Activated CD4-positive, alpha-beta T cell treated with anti-CD3 and anti-CD28 coated beads, Interleukin-2, amount 10 ng/mL, durations not matched to agents 24 days and 14 days (primary cell): ENCODE results near the gene WDR3. TPM values are rescaled to one million over a fixed set of nuclear protein-coding genes. Genes with fewer than 3 reads are reported as not detected.

Source experiments
- DNase-seq: peaks from one replicate; pipeline ENCODE4 v3.0.0; 2022
- H3K27ac Mint-ChIP-seq: one replicate; pipeline ENCODE4 v1.8.0; 2022; ENCODE audit warnings: mild to moderate bottlenecking, mixed read lengths
- H3K27me3 Mint-ChIP-seq: one replicate; pipeline ENCODE4 v1.8.0; 2022; ENCODE audit warnings: mixed read lengths
- H3K36me3 Mint-ChIP-seq: one replicate; pipeline ENCODE4 v1.8.0; 2022; ENCODE audit warnings: low read depth, mild to moderate bottlenecking, mixed read lengths
- H3K4me1 Mint-ChIP-seq: one replicate; pipeline ENCODE4 v1.8.0; 2021; ENCODE audit warnings: mixed read lengths
- H3K4me3 Mint-ChIP-seq: one replicate; pipeline ENCODE4 v1.8.0; 2022; ENCODE audit warnings: mild to moderate bottlenecking, moderate library complexity, mixed read lengths
- H3K9me3 Mint-ChIP-seq: one replicate; pipeline ENCODE4 v1.8.0; 2021; ENCODE audit warnings: mixed read lengths
- intact Hi-C: fragments of 100-400 bp; cut with micrococcal nuclease; formaldehyde crosslinking; loops from one replicate; pipeline ENCODE4 v1.15.1; 2023
- total RNA-seq: library from RNA; stranded (reverse); gene quantifications from 2 replicates; pipeline ENCODE4 v1.2.3, GENCODE V29; 2022

Gene WDR3
- total RNA-seq = 79.8 and 81.7 TPM in 2 replicates

- peaks cover 23% of the 10 kb centered on the region for H3K36me3 Mint-ChIP-seq
- H3K9me3 Mint-ChIP-seq = no peaks in the 10 kb centered on the region
- peak within 1 kb of the TSS; percentile 98 for H3K4me3 Mint-ChIP-seq
- peaks cover 2% of the 10 kb centered on the region for H3K27me3 Mint-ChIP-seq
- peak within 1 kb of the TSS; percentile 95 for H3K27ac Mint-ChIP-seq
- intact Hi-C loops = loop anchor here (1.0 kb wide), 2 partner anchors 324 to 562 kb away; partner anchors contain the start of gene MAN1A2
- H3K4me1 Mint-ChIP-seq = peaks cover 36% of the 10 kb centered on the region
- peak; percentile 99 for DNase-seq
Observed at GRCh38 chr1:117929343-117930172, at the start of gene WDR3, which contains the start of gene GDAP2. Gene WDR3 (plus strand): TSS chr1:117929739. CDS start chr1:117933320, 3,581 bp downstream. Gene GDAP2 (minus strand): TSS chr1:117929621. CDS start chr1:117920357, 9,264 bp downstream.

- intact Hi-C loops = no loop called here
- no peak overlapping the region for H3K27ac Mint-ChIP-seq
- no peak overlapping the region for H3K4me3 Mint-ChIP-seq
- peaks cover 4% of the 10 kb centered on the region for H3K4me1 Mint-ChIP-seq
- H3K27me3 Mint-ChIP-seq = no peaks in the 10 kb centered on the region
- no peak for DNase-seq
- H3K9me3 Mint-ChIP-seq = no peaks in the 10 kb centered on the region
- H3K36me3 Mint-ChIP-seq = peaks cover 21% of the 10 kb centered on the region
Observed at GRCh38 chr1:117883616-117884015, 45.9 kb upstream of the WDR3 start.

GRCh38 chr1:117886101-117886795, 43.3 kb upstream of the WDR3 start:
- DNase-seq = no peak
- H3K9me3 Mint-ChIP-seq = no peaks in the 10 kb centered on the region
- peaks cover 15% of the 10 kb centered on the region for H3K36me3 Mint-ChIP-seq
- intact Hi-C loops = no loop called here
- H3K27ac Mint-ChIP-seq = no peak overlapping the region
- peaks cover 4% of the 10 kb centered on the region for H3K4me1 Mint-ChIP-seq
- no peaks in the 10 kb centered on the region for H3K27me3 Mint-ChIP-seq
- no peak overlapping the region for H3K4me3 Mint-ChIP-seq

- intact Hi-C loops = loop anchor here (10.0 kb wide), 1 partner anchor 216 kb away; no protein-coding TSS in a partner anchor
- H3K9me3 Mint-ChIP-seq = no peaks in the 10 kb centered on the region
- H3K27ac Mint-ChIP-seq = no peak overlapping the region
Observed at GRCh38 chr1:117890452-117890851, 39.1 kb upstream of the WDR3 start.

GRCh38 chr1:117892512-117892911, 37.0 kb upstream of the WDR3 start:
- Mint-ChIP-seq H3K9me3 (no peaks in the 10 kb centered on the region), H3K27ac (no peak overlapping the region), H3K4me1 (no peaks in the 10 kb centered on the region), H3K36me3 (peaks cover 23% of the 10 kb centered on the region), H3K27me3 (no peaks in the 10 kb centered on the region), H3K4me3 (no peak overlapping the region)
- intact Hi-C loops = loop anchor here (10.0 kb wide), 1 partner anchor 218 kb away; no protein-coding TSS in a partner anchor
- no peak for DNase-seq

More at GRCh38 chr1:117890452-117890851, 39.1 kb upstream of the WDR3 start:
- H3K4me3 Mint-ChIP-seq = no peak overlapping the region
- DNase-seq = no peak
- H3K4me1 Mint-ChIP-seq = peaks cover 4% of the 10 kb centered on the region
- peaks cover 20% of the 10 kb centered on the region for H3K36me3 Mint-ChIP-seq
- H3K27me3 Mint-ChIP-seq = no peaks in the 10 kb centered on the region

GRCh38 chr1:117894078-117894477, 35.5 kb upstream of the WDR3 start:
- Mint-ChIP-seq H3K27ac (no peak overlapping the region), H3K36me3 (peaks cover 27% of the 10 kb centered on the region), H3K4me1 (no peaks in the 10 kb centered on the region), H3K9me3 (no peaks in the 10 kb centered on the region), H3K4me3 (no peak overlapping the region), H3K27me3 (no peaks in the 10 kb centered on the region)
- no peak for DNase-seq
- intact Hi-C loops = loop anchor here (2.0 to 10.0 kb wide), 2 partner anchors 219 to 381 kb away; no protein-coding TSS in a partner anchor

- Mint-ChIP-seq H3K27ac (no peak overlapping the region), H3K36me3 (peaks cover 26% of the 10 kb centered on the region), H3K4me3 (no peak overlapping the region), H3K4me1 (no peaks in the 10 kb centered on the region), H3K9me3 (no peaks in the 10 kb centered on the region), H3K27me3 (no peaks in the 10 kb centered on the region)
- DNase-seq = peak; percentile 88
- intact Hi-C loops = loop anchor here (1.0 to 10.0 kb wide), 4 partner anchors 138 to 383 kb away; no protein-coding TSS in a partner anchor
Observed at GRCh38 chr1:117895482-117896114, 33.9 kb upstream of the WDR3 start.

- no peak overlapping the region for H3K4me3 Mint-ChIP-seq
- H3K4me1 Mint-ChIP-seq = no peaks in the 10 kb centered on the region
- no peak for DNase-seq
- H3K27ac Mint-ChIP-seq = no peak overlapping the region
- H3K9me3 Mint-ChIP-seq = no peaks in the 10 kb centered on the region
- H3K27me3 Mint-ChIP-seq = no peaks in the 10 kb centered on the region
- H3K36me3 Mint-ChIP-seq = peaks cover 35% of the 10 kb centered on the region
- intact Hi-C loops = loop anchor here (5.0 to 10.0 kb wide), 2 partner anchors 140 to 223 kb away; no protein-coding TSS in a partner anchor
Observed at GRCh38 chr1:117897551-117897950, 32.0 kb upstream of the WDR3 start.

GRCh38 chr1:117899801-117900200, 29.7 kb upstream of the WDR3 start:
- H3K4me1 Mint-ChIP-seq = no peaks in the 10 kb centered on the region
- DNase-seq = no peak
- no peak overlapping the region for H3K27ac Mint-ChIP-seq
- H3K27me3 Mint-ChIP-seq = no peaks in the 10 kb centered on the region
- H3K4me3 Mint-ChIP-seq = no peak overlapping the region
- intact Hi-C loops = loop anchor here (5.0 to 10.0 kb wide), 2 partner anchors 142 to 225 kb away; no protein-coding TSS in a partner anchor
- no peaks in the 10 kb centered on the region for H3K9me3 Mint-ChIP-seq
- peaks cover 46% of the 10 kb centered on the region for H3K36me3 Mint-ChIP-seq

- H3K4me1 Mint-ChIP-seq = peaks cover 3% of the 10 kb centered on the region
- no peaks in the 10 kb centered on the region for H3K27me3 Mint-ChIP-seq
- DNase-seq = no peak
- intact Hi-C loops = no loop called here
- no peaks in the 10 kb centered on the region for H3K9me3 Mint-ChIP-seq
- peaks cover 54% of the 10 kb centered on the region for H3K36me3 Mint-ChIP-seq
- H3K4me3 Mint-ChIP-seq = no peak overlapping the region
- no peak overlapping the region for H3K27ac Mint-ChIP-seq
Observed at GRCh38 chr1:117902944-117903343, 26.6 kb upstream of the WDR3 start.

GRCh38 chr1:117904485-117904884, 25.1 kb upstream of the WDR3 start:
- H3K27me3 Mint-ChIP-seq = no peaks in the 10 kb centered on the region
- H3K9me3 Mint-ChIP-seq = no peaks in the 10 kb centered on the region
- H3K4me3 Mint-ChIP-seq = no peak overlapping the region
- peaks cover 48% of the 10 kb centered on the region for H3K36me3 Mint-ChIP-seq
- peaks cover 3% of the 10 kb centered on the region for H3K4me1 Mint-ChIP-seq
- intact Hi-C loops = no loop called here
- no peak overlapping the region for H3K27ac Mint-ChIP-seq
- no peak for DNase-seq

- Mint-ChIP-seq H3K27me3 (no peaks in the 10 kb centered on the region), H3K27ac (no peak overlapping the region), H3K36me3 (peaks cover 48% of the 10 kb centered on the region), H3K4me1 (peaks cover 3% of the 10 kb centered on the region), H3K9me3 (no peaks in the 10 kb centered on the region), H3K4me3 (no peak overlapping the region)
- no peak for DNase-seq
- intact Hi-C loops = no loop called here
Observed at GRCh38 chr1:117905019-117905418, 24.5 kb upstream of the WDR3 start.

- no peak overlapping the region for H3K27ac Mint-ChIP-seq
Observed at GRCh38 chr1:117911051-117911450, 18.5 kb upstream of the WDR3 start.

More at GRCh38 chr1:117911051-117911450, 18.5 kb upstream of the WDR3 start:
- Mint-ChIP-seq H3K4me3 (no peak overlapping the region), H3K4me1 (peaks cover 3% of the 10 kb centered on the region), H3K27me3 (no peaks in the 10 kb centered on the region), H3K36me3 (peaks cover 53% of the 10 kb centered on the region), H3K9me3 (no peaks in the 10 kb centered on the region)
- intact Hi-C loops = no loop called here
- no peak for DNase-seq
